Liver (tissue), 9 donors: ENCODE data around the gene TRMT5. TPM values are rescaled to one million over a fixed set of nuclear protein-coding genes. Genes with fewer than 3 reads are reported as not detected.

ENCODE experiments used
- DNase-seq: peaks from one replicate; pipeline ENCODE4 v3.0.0-alpha.2; 2017; ENCODE audit warnings: low spot score
- H3K27ac ChIP-seq, 2 donors: one replicate each; pipeline ENCODE4 v1.7.0; 2013; ENCODE audit warnings: inconsistent platforms in 2 of 2, low read length in 2 of 2, control low read depth in 1 of 2, low read depth in 1 of 2, mild to moderate bottlenecking in 1 of 2
- H3K27me3 ChIP-seq, 4 donors: one replicate each; pipeline versions ENCODE4 v1.6.1 to v1.7.0; 2013; ENCODE audit warnings: low read length in 3 of 4, inconsistent platforms in 1 of 4, mild to moderate bottlenecking in 1 of 4, moderate library complexity in 1 of 4; ENCODE audit not compliant: control insufficient read depth in 4 of 4, insufficient read depth in 4 of 4
- H3K36me3 ChIP-seq, 4 donors: one replicate each; pipeline versions ENCODE4 v1.6.1 to v1.7.0; 2013; ENCODE audit warnings: low read length in 3 of 4, mild to moderate bottlenecking in 3 of 4, low read depth in 1 of 4, moderate library complexity in 1 of 4; ENCODE audit not compliant: control insufficient read depth in 4 of 4, insufficient read depth in 3 of 4
- H3K4me1 ChIP-seq, 4 donors: one replicate each; pipeline versions ENCODE4 v1.6.1 to v1.7.0; 2013; ENCODE audit warnings: low read length in 3 of 4, mild to moderate bottlenecking in 3 of 4, moderate library complexity in 1 of 4; ENCODE audit not compliant: control insufficient read depth in 4 of 4, insufficient read depth in 4 of 4
- H3K4me3 ChIP-seq, 3 donors: one replicate each; pipeline versions ENCODE4 v1.6.1 to v1.7.0; 2013; ENCODE audit warnings: low read length in 3 of 3, control low read depth in 1 of 3, low read depth in 1 of 3, mild to moderate bottlenecking in 1 of 3
- H3K9ac ChIP-seq, 2 donors: one replicate each; pipeline ENCODE4 v1.7.0; 2013; ENCODE audit warnings: low read length in 2 of 2, mild to moderate bottlenecking in 2 of 2, moderate library complexity in 2 of 2, control low read depth in 1 of 2, low read depth in 1 of 2
- H3K9me3 ChIP-seq, 4 donors: one replicate each; pipeline versions ENCODE4 v1.6.1 to v1.7.0; 2013; ENCODE audit warnings: low read length in 3 of 4; ENCODE audit not compliant: control insufficient read depth in 4 of 4
- EGR1 ChIP-seq, 2 donors: IDR thresholded peaks; 2 replicates each; pipeline ENCODE4 v1.6.1; 2016 to 2018; ENCODE audit warnings: antibody characterized with exemption in 2 of 2, low read depth in 2 of 2
- FOXA1 ChIP-seq: IDR thresholded peaks from 2 replicates; pipeline ENCODE4 v1.6.1; 2016; ENCODE audit warnings: antibody characterized with exemption
- FOXA2 ChIP-seq: IDR thresholded peaks from 2 replicates; pipeline ENCODE4 v1.6.1; 2016; ENCODE audit warnings: antibody characterized with exemption
- GABPA ChIP-seq, 2 donors: IDR thresholded peaks in 1 of 2; conservative IDR thresholded peaks in 1 of 2; 2 replicates each; pipeline ENCODE4 v1.6.1; 2016; ENCODE audit warnings: antibody characterized with exemption in 2 of 2, mild to moderate bottlenecking in 1 of 2, moderate library complexity in 1 of 2
- HNF4A ChIP-seq, 2 donors: conservative IDR thresholded peaks; 2 replicates each; pipeline ENCODE4 v1.6.1; 2016; ENCODE audit warnings: antibody characterized with exemption in 2 of 2, mild to moderate bottlenecking in 2 of 2
- HNF4G ChIP-seq: IDR thresholded peaks from 2 replicates; pipeline ENCODE4 v1.6.1; 2016; ENCODE audit warnings: antibody characterized with exemption
- JUND ChIP-seq, 2 donors: IDR thresholded peaks; 2 replicates each; pipeline ENCODE4 v1.6.1; 2016; ENCODE audit warnings: antibody characterized with exemption in 2 of 2
- NR2F2 ChIP-seq: IDR thresholded peaks from 2 replicates; pipeline ENCODE4 v1.6.1; 2016; ENCODE audit warnings: antibody characterized with exemption
- RAD21 ChIP-seq, 2 donors: IDR thresholded peaks; 2 replicates each; pipeline ENCODE4 v1.6.1; 2016; ENCODE audit warnings: antibody characterized with exemption in 2 of 2, mild to moderate bottlenecking in 2 of 2
- RXRA ChIP-seq, 2 donors: IDR thresholded peaks; 2 replicates each; pipeline ENCODE4 v1.6.1; 2017 to 2018; ENCODE audit warnings: antibody characterized with exemption in 2 of 2, mild to moderate bottlenecking in 1 of 2
- SP1 ChIP-seq: IDR thresholded peaks from 2 replicates; pipeline ENCODE4 v1.6.1; 2018; ENCODE audit warnings: antibody characterized with exemption, mild to moderate bottlenecking
- TAF1 ChIP-seq: conservative IDR thresholded peaks from 2 replicates; pipeline ENCODE4 v1.6.1; 2016; ENCODE audit warnings: antibody characterized with exemption, mild to moderate bottlenecking
- YY1 ChIP-seq: IDR thresholded peaks from 2 replicates; pipeline ENCODE4 v1.6.1; 2016; ENCODE audit warnings: antibody characterized with exemption, mild to moderate bottlenecking
- WGBS: extraction: QIAGEN DNeasy Blood & Tissue Kit; methylation state at CpG from one replicate; pipeline ENCODE4 v1.1.7; 2013; 5-methylcytosine and 5-hydroxymethylcytosine counted together
- polyA plus RNA-seq, 2 donors: library from polyadenylated mRNA; stranded (reverse) in 1 of 2; unstranded in 1 of 2; fragments of 200-250 nt in 1 of 2; fragments of >200 nt in 1 of 2; fragmentation: Nextera tagmentation in 1 of 2; extraction: Ambion mirVana in 1 of 2; gene quantifications; one replicate each; pipeline versions ENCODE4 v1.2.1 to v1.2.3, GENCODE V29; 2013 to 2015
- total RNA-seq, 2 donors: library from RNA; depleted of rRNA; stranded (reverse); fragments of >200 nt; gene quantifications; one replicate each; pipeline ENCODE4 v1.2.3, GENCODE V29; 2014
- TF ChIP-seq, protein P1 (sequence below): IDR thresholded peaks from 2 replicates; pipeline ENCODE4 v1.6.1; 2016; ENCODE audit warnings: antibody characterized with exemption, mild to moderate bottlenecking
- TF ChIP-seq, protein P2 (sequence below): fragments of 150-350 bp; IDR thresholded peaks from 2 replicates; pipeline ENCODE4 v1.5.1; 2017; ENCODE audit warnings: improper control_type of control experiment, low read depth, low read length; ENCODE audit not compliant: missing input control
- TF ChIP-seq, protein P3 (sequence below): IDR thresholded peaks from 2 replicates; pipeline ENCODE4 v1.6.1; 2016; ENCODE audit warnings: antibody characterized with exemption
- TF ChIP-seq, protein P4 (sequence below): IDR thresholded peaks from 2 replicates; pipeline ENCODE4 v1.6.1; 2016; ENCODE audit warnings: antibody characterized with exemption
- TF ChIP-seq, protein P5 (sequence below): IDR thresholded peaks from 2 replicates; pipeline ENCODE4 v1.6.1; 2016; ENCODE audit warnings: antibody characterized with exemption
- donor health status: healthy.
- donor health status: healthy.
- donor health status: healthy.
- donor health status: healthy.
- donor health status: healthy.

The TRMT5 gene
- total and polyA plus RNA-seq, 4 donors, result 2.6 to 6.3 (median 4.3) TPM

DNA sequence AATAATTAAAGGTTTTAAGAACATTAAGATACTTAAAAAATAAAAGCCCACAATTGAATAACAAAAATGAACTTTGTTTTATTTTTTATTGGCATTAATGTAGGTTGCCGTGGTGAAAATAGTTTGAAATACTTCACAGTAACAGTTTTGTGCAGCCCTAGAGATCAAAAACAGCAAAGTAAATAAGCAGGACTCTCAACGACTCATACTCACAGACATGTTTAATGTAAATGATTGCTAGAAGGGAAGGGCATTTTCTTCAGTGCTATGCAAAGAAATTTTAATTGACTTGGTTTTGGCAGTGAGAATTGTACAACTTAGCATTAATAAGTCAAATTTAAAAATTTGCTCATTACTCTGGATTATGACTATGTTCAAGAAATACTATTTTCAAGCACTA, 16.0 kb downstream of the TRMT5 start:
- Histone ChIP-seq H3K36me3 (peaks cover 0 to 2% (median 0%) of the 10 kb centered on the region in 4 donors), H3K9me3 (no peaks in the 10 kb centered on the region), H3K9ac (no peak overlapping the region), H3K4me1 (no peaks in the 10 kb centered on the region), H3K27me3 (no peaks in the 10 kb centered on the region), H3K27ac (no peak overlapping the region), H3K4me3 (no peak overlapping the region)
- DNase-seq, result no peak
- WGBS, result 69% methylated on average over 2 of the region's 2 CpGs
- TF ChIP-seq, protein P1, sequence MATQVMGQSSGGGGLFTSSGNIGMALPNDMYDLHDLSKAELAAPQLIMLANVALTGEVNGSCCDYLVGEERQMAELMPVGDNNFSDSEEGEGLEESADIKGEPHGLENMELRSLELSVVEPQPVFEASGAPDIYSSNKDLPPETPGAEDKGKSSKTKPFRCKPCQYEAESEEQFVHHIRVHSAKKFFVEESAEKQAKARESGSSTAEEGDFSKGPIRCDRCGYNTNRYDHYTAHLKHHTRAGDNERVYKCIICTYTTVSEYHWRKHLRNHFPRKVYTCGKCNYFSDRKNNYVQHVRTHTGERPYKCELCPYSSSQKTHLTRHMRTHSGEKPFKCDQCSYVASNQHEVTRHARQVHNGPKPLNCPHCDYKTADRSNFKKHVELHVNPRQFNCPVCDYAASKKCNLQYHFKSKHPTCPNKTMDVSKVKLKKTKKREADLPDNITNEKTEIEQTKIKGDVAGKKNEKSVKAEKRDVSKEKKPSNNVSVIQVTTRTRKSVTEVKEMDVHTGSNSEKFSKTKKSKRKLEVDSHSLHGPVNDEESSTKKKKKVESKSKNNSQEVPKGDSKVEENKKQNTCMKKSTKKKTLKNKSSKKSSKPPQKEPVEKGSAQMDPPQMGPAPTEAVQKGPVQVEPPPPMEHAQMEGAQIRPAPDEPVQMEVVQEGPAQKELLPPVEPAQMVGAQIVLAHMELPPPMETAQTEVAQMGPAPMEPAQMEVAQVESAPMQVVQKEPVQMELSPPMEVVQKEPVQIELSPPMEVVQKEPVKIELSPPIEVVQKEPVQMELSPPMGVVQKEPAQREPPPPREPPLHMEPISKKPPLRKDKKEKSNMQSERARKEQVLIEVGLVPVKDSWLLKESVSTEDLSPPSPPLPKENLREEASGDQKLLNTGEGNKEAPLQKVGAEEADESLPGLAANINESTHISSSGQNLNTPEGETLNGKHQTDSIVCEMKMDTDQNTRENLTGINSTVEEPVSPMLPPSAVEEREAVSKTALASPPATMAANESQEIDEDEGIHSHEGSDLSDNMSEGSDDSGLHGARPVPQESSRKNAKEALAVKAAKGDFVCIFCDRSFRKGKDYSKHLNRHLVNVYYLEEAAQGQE, result no peak
- TF ChIP-seq JUND (IDR thresholded peaks at IDR 0.05) (no peak), EGR1 (IDR thresholded peaks at IDR 0.05; ENCODE audit: low read depth in 2 of 2) (no peak), GABPA (IDR thresholded peaks at IDR 0.05 in 1 of 2, conservative IDR thresholded peaks at IDR 0.05 in 1 of 2) (no peak), YY1 (no peak), TAF1 (no peak), RAD21 (IDR thresholded peaks at IDR 0.05) (no peak), HNF4G (no peak)
- TF ChIP-seq, protein P2, sequence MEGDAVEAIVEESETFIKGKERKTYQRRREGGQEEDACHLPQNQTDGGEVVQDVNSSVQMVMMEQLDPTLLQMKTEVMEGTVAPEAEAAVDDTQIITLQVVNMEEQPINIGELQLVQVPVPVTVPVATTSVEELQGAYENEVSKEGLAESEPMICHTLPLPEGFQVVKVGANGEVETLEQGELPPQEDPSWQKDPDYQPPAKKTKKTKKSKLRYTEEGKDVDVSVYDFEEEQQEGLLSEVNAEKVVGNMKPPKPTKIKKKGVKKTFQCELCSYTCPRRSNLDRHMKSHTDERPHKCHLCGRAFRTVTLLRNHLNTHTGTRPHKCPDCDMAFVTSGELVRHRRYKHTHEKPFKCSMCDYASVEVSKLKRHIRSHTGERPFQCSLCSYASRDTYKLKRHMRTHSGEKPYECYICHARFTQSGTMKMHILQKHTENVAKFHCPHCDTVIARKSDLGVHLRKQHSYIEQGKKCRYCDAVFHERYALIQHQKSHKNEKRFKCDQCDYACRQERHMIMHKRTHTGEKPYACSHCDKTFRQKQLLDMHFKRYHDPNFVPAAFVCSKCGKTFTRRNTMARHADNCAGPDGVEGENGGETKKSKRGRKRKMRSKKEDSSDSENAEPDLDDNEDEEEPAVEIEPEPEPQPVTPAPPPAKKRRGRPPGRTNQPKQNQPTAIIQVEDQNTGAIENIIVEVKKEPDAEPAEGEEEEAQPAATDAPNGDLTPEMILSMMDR, result no peak
- TF ChIP-seq, protein P3, sequence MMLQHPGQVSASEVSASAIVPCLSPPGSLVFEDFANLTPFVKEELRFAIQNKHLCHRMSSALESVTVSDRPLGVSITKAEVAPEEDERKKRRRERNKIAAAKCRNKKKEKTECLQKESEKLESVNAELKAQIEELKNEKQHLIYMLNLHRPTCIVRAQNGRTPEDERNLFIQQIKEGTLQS, result no peak

DNA sequence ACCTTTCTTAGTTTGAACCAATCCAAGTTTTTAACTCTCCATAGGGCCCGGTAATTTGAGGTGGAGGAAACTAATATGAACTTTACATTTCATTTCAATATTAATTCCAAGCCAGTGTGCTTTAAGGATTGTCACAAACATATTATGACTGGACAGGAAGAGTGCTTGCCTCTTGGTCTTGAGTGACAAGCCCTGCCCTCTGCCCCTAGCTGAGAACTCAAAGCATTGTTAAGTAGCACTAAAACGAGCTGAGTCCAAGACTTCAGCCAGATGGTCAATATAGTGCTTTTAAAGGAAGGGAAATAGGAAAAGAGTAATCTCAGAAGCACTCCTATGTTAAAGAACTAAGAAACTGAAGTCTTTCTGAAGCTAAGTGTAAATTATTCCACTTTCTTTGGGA, 17.1 kb downstream of the TRMT5 start:
- peaks cover 0 to 7% (median 5%) of the 10 kb centered on the region in 4 donors for H3K9me3 ChIP-seq
- H3K9ac ChIP-seq, result no peak overlapping the region
- H3K27me3 ChIP-seq, result no peaks in the 10 kb centered on the region
- H3K36me3 ChIP-seq, result peaks cover 0 to 2% (median 0%) of the 10 kb centered on the region in 4 donors
- H3K27ac ChIP-seq, result no peak overlapping the region
- WGBS, result 63% methylated on average over 2 of the region's 2 CpGs
- H3K4me3 ChIP-seq, result no peak overlapping the region
- DNase-seq, result no peak
- no peaks in the 10 kb centered on the region for H3K4me1 ChIP-seq
- TF ChIP-seq, protein P2, result no peak
- TF ChIP-seq SP1 (no peak), FOXA1 (no peak), HNF4A (conservative IDR thresholded peaks at IDR 0.05) (no peak), FOXA2 (no peak), GABPA (IDR thresholded peaks at IDR 0.05 in 1 of 2, conservative IDR thresholded peaks at IDR 0.05 in 1 of 2) (no peak), YY1 (no peak), NR2F2 (no peak), JUND (IDR thresholded peaks at IDR 0.05) (no peak), RXRA (IDR thresholded peaks at IDR 0.05) (no peak), RAD21 (IDR thresholded peaks at IDR 0.05) (no peak), EGR1 (IDR thresholded peaks at IDR 0.05; ENCODE audit: low read depth in 2 of 2) (no peak), HNF4G (no peak), TAF1 (no peak)
- TF ChIP-seq, protein P4, sequence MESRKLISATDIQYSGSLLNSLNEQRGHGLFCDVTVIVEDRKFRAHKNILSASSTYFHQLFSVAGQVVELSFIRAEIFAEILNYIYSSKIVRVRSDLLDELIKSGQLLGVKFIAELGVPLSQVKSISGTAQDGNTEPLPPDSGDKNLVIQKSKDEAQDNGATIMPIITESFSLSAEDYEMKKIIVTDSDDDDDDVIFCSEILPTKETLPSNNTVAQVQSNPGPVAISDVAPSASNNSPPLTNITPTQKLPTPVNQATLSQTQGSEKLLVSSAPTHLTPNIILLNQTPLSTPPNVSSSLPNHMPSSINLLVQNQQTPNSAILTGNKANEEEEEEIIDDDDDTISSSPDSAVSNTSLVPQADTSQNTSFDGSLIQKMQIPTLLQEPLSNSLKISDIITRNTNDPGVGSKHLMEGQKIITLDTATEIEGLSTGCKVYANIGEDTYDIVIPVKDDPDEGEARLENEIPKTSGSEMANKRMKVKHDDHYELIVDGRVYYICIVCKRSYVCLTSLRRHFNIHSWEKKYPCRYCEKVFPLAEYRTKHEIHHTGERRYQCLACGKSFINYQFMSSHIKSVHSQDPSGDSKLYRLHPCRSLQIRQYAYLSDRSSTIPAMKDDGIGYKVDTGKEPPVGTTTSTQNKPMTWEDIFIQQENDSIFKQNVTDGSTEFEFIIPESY, result no peak
- TF ChIP-seq, protein P5, sequence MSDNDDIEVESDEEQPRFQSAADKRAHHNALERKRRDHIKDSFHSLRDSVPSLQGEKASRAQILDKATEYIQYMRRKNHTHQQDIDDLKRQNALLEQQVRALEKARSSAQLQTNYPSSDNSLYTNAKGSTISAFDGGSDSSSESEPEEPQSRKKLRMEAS, result no peak
- TF ChIP-seq, protein P3, result no peak
